Measurements from ENCODE around the gene ZNF487.
"Not testable (repeated sequence)": the region's sequence is repeated elsewhere in the genome, so short reads cannot be mapped to it uniquely, and the experiment has no call there.

Gene ZNF487

GRCh38 chr10:43436291-43437140 is at the start of gene ZNF487:
ZNF487 (plus strand) TSS chr10:43437111; CDS start chr10:43475814, 38,703 bp downstream.
- DNase-seq (ENCODE audit: insufficient read length, low spot score) (peak; percentile 86), FAIRE-seq (peak; percentile 64)

- FAIRE-seq: no peak
- DNase-seq (ENCODE audit: insufficient read length, low spot score): no peak
Observed at GRCh38 chr10:43387678-43388032, 49.3 kb upstream of the ZNF487 start.

- FAIRE-seq (no peak), DNase-seq (ENCODE audit: insufficient read length, low spot score) (no peak)
Observed at GRCh38 chr10:43389867-43390266, 47.0 kb upstream of the ZNF487 start.

- no peak for FAIRE-seq
- no peak for DNase-seq (ENCODE audit: insufficient read length, low spot score)
Observed at GRCh38 chr10:43390333-43390732, 46.6 kb upstream of the ZNF487 start.

- FAIRE-seq: no peak
- no peak for DNase-seq (ENCODE audit: insufficient read length, low spot score)
Observed at GRCh38 chr10:43390759-43391158, 46.2 kb upstream of the ZNF487 start.

GRCh38 chr10:43391496-43391895 is 45.4 kb upstream of the ZNF487 start:
- no peak for DNase-seq (ENCODE audit: insufficient read length, low spot score)
- no peak for FAIRE-seq

GRCh38 chr10:43392748-43393147 is 44.2 kb upstream of the ZNF487 start:
- FAIRE-seq (no peak), DNase-seq (ENCODE audit: insufficient read length, low spot score) (no peak)

- DNase-seq (ENCODE audit: insufficient read length, low spot score); FAIRE-seq: not testable (repeated sequence)
Observed at GRCh38 chr10:43393186-43393585, 43.7 kb upstream of the ZNF487 start.

GRCh38 chr10:43393606-43394360 is 43.1 kb upstream of the ZNF487 start:
- FAIRE-seq (no peak), DNase-seq (ENCODE audit: insufficient read length, low spot score) (no peak)

GRCh38 chr10:43394868-43395267 is 42.0 kb upstream of the ZNF487 start:
- DNase-seq (ENCODE audit: insufficient read length, low spot score) (no peak), FAIRE-seq (no peak)

- DNase-seq (ENCODE audit: insufficient read length, low spot score) (no peak), FAIRE-seq (no peak)
Observed at GRCh38 chr10:43395571-43396060, 41.3 kb upstream of the ZNF487 start.

- DNase-seq (ENCODE audit: insufficient read length, low spot score): peak; percentile 65
- FAIRE-seq: no peak
Observed at GRCh38 chr10:43396061-43396927, 40.6 kb upstream of the ZNF487 start.

GRCh38 chr10:43396928-43397624 is 39.8 kb upstream of the ZNF487 start:
- FAIRE-seq: peak; percentile 31
- peak; percentile 77 for DNase-seq (ENCODE audit: insufficient read length, low spot score)

GRCh38 chr10:43398939-43399319 is 38.0 kb upstream of the ZNF487 start:
- DNase-seq (ENCODE audit: insufficient read length, low spot score) (no peak), FAIRE-seq (no peak)

GRCh38 chr10:43399320-43400310 is 37.3 kb upstream of the ZNF487 start:
- DNase-seq (ENCODE audit: insufficient read length, low spot score) (no peak), FAIRE-seq (peak; percentile 35)

- DNase-seq (ENCODE audit: insufficient read length, low spot score): no peak
- no peak for FAIRE-seq
Observed at GRCh38 chr10:43401627-43402026, 35.3 kb upstream of the ZNF487 start.

GRCh38 chr10:43402176-43402575 is 34.7 kb upstream of the ZNF487 start:
- FAIRE-seq (no peak), DNase-seq (ENCODE audit: insufficient read length, low spot score) (no peak)

GRCh38 chr10:43402880-43403452 is 33.9 kb upstream of the ZNF487 start:
- DNase-seq (ENCODE audit: insufficient read length, low spot score) (no peak), FAIRE-seq (no peak)
